ENCODE measurements around the gene LSMEM2. TPM values are rescaled to one million over a fixed set of nuclear protein-coding genes. Genes with fewer than 3 reads are reported as not detected.
A peak's percentile ranks its signal among the peaks of the same experiment; 100 is the strongest.

Gene LSMEM2
- total and polyA plus RNA-seq, 9 of the 15 experiments (the other 6 are each of a cell fraction or from before 2014, with no cell fraction given): not detected

DNA sequence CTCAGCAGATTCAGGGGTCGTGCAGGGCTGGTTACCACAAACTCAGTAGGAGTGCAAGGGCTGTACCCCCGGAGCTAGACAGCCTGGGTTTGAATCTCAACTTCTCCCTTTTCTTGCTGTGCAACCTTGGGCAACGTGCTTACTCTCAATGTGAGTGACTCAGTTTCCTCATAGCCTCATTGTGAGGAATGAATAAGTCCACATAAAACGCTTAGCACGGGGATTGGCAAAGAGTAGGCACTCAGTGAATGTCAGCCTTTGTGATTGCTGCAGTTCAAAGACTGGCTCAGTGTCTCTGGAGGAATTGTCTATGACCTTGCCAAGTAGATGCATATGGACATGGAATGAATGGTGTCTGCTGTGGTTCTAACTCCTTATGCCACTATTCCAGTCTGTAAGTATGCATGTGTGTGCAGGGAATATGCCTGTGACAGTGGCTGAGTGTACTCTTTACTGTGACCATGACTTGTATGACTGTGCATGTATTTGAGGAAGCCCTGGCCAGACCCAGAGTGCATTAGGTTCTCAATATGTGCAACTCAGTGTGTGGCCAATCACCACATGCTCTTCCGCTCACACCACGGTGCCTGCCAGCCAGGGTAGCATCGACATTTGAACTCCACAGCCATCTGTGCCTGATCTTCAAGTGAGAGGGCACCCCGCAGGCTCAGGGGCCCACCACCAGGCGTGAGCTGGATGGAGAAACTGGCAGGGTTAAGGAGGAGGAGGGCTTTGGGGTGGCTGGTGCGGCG lies 21.2 kb downstream of the LSMEM2 start (continued):
- no peak for TF ChIP-seq SP2 (IDR thresholded peaks at IDR 0.05; ENCODE audit: extremely low read depth, low read depth, low read length, poor library complexity, severe bottlenecking)
- TF ChIP-seq EWSR1 (IDR thresholded peaks at IDR 0.05; ENCODE audit: borderline replicate concordance, low read depth, partially characterized antibody): no peak
- TF ChIP-seq DACH1 (IDR thresholded peaks at IDR 0.05; ENCODE audit: partially characterized antibody): no peak
- no peak for TF ChIP-seq YBX1 (IDR thresholded peaks at IDR 0.05)
- no peak for TF ChIP-seq RFX1 (IDR thresholded peaks at IDR 0.05)
- no peak for TF ChIP-seq ZNF79 (CRISPR knock-in tag; IDR thresholded peaks at IDR 0.05; ENCODE audit: low read depth)
- no peak for TF ChIP-seq DLX4 (CRISPR knock-in tag; IDR thresholded peaks at IDR 0.05)
- TF ChIP-seq SREBF2 (CRISPR knock-in tag; IDR thresholded peaks at IDR 0.05): no peak
- TF ChIP-seq POLR2AphosphoS2 (IDR thresholded peaks at IDR 0.05; ENCODE audit: low read length): no peak
- no peak for TF ChIP-seq MAFF (IDR thresholded peaks at IDR 0.05; ENCODE audit: low read length)
- no peak for TF ChIP-seq ZNF134 (CRISPR knock-in tag; conservative IDR thresholded peaks at IDR 0.05)
- no peak for TF ChIP-seq LARP7 (IDR thresholded peaks at IDR 0.05)
- TF ChIP-seq ZNF586 (CRISPR knock-in tag; conservative IDR thresholded peaks at IDR 0.05): no peak
- TF ChIP-seq TCF7 (IDR thresholded peaks at IDR 0.05; ENCODE audit: borderline replicate concordance): no peak
- no peak for TF ChIP-seq ZBTB1 (CRISPR knock-in tag; IDR thresholded peaks at IDR 0.05; ENCODE audit: borderline replicate concordance, low read depth)
- no peak for TF ChIP-seq CTBP1 (IDR thresholded peaks at IDR 0.05; ENCODE audit: borderline replicate concordance)
- no peak for TF ChIP-seq RBM22 (IDR thresholded peaks at IDR 0.05; ENCODE audit: low read depth, low read length, poor library complexity, severe bottlenecking)
- TF ChIP-seq L3MBTL2 (IDR thresholded peaks at IDR 0.05): peak; percentile 60
- TF ChIP-seq MTA3 (IDR thresholded peaks at IDR 0.05; ENCODE audit: borderline replicate concordance): no peak
- TF ChIP-seq KLF13 (tag; IDR thresholded peaks at IDR 0.05; ENCODE audit: borderline replicate concordance, low read depth): no peak
- 0 out of 4 replicates have a peak, but pooled peaks of 1 of the 2 experiments have one; percentile 43 for TF ChIP-seq FOXK2 (conservative IDR thresholded peaks at IDR 0.05 in 1 of 2, IDR thresholded peaks at IDR 0.05 in 1 of 2; ENCODE audit: low read depth in 2 of 2)
- no peak for TF ChIP-seq TGIF2 (CRISPR knock-in tag; IDR thresholded peaks at IDR 0.05)
- TF ChIP-seq, protein P1, sequence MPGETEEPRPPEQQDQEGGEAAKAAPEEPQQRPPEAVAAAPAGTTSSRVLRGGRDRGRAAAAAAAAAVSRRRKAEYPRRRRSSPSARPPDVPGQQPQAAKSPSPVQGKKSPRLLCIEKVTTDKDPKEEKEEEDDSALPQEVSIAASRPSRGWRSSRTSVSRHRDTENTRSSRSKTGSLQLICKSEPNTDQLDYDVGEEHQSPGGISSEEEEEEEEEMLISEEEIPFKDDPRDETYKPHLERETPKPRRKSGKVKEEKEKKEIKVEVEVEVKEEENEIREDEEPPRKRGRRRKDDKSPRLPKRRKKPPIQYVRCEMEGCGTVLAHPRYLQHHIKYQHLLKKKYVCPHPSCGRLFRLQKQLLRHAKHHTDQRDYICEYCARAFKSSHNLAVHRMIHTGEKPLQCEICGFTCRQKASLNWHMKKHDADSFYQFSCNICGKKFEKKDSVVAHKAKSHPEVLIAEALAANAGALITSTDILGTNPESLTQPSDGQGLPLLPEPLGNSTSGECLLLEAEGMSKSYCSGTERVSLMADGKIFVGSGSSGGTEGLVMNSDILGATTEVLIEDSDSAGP (CRISPR knock-in tag; IDR thresholded peaks at IDR 0.05): no peak
- TF ChIP-seq, protein P2, sequence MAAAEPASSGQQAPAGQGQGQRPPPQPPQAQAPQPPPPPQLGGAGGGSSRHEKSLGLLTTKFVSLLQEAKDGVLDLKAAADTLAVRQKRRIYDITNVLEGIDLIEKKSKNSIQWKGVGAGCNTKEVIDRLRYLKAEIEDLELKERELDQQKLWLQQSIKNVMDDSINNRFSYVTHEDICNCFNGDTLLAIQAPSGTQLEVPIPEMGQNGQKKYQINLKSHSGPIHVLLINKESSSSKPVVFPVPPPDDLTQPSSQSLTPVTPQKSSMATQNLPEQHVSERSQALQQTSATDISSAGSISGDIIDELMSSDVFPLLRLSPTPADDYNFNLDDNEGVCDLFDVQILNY (CRISPR knock-in tag; IDR thresholded peaks at IDR 0.05): no peak
- no peak for TF ChIP-seq MCM3 (IDR thresholded peaks at IDR 0.05)
- TF ChIP-seq GTF2A2 (tag; IDR thresholded peaks at IDR 0.05): no peak
